ENCODE data around the gene CDKN2AIP. TPM values are rescaled to one million over a fixed set of nuclear protein-coding genes. Genes with fewer than 3 reads are reported as not detected.

CDKN2AIP gene
- total RNA-seq, 4 donors from 2014 or later = 16.9 to 30.3 (median 22.8) TPM

DNA sequence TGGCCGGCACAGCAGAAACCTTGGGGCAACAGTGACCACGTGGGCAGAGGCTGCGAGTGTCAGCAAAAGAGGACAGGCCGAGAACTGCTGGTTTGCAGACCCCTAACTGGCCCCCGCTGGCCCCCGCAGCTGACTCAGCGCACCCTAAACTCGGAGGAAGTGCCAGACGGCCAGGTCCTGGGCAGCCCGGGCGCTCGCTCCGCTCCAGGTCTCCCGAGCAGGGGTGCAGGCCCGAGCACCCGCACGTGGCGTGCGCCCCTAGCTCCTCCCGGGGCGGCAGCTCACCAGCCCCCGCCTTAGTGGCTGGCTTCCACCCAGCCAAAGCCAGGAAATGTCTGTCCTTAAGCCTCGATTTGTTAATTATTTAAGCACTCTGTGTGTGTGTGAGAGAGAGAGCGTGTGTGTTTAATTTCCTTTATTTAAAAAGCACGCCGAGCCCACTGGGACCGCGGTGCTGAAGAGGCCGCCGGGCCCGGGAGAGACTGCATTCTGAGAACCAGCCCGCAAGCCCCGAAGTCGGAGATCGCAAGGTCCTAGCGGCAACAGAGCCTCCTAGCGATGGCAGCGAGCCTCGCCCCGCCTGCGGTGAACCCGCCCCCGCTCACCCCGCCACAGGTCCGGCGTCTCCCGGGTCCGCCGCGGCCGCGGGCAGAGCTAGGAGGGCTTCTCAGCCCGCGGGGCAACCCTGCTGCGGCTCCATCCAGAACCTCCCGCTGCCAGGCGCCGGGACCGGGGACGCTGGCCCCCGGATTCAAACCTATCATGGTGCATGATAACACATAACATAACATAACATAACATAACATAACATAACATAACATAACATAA lies 45.9 kb upstream of the CDKN2AIP start:
- Histone ChIP-seq H3K9me3 (no peaks in the 10 kb centered on the region), H3K27ac (peak overlapping the region in 1 of 3 donors; percentile 77), H3K4me3 (replicated peaks in 1 of 3) (peak overlapping the region; percentile 40 to 60 (median 50)), H3K36me3 (no peaks in the 10 kb centered on the region), H3K4me1 (peaks cover 5 to 7% of the 10 kb centered on the region in 2 donors), H3K27me3 (no peaks in the 10 kb centered on the region)
- TF ChIP-seq POLR2A (IDR thresholded peaks at IDR 0.05) (no peak), CTCF (IDR thresholded peaks at IDR 0.05) (peak in 4 of 6 experiments; percentile 17 to 69 (median 28))
- WGBS, 2 donors = 2 to 4% methylated on average over 53 to 56 of the region's 61 CpGs
- peak; percentile 57 to 59 for DNase-seq
- intact Hi-C loops (cut with DNase I) = no loop called here

GRCh38 chr4:183399126-183399522 lies 45.3 kb upstream of the CDKN2AIP start:
- no peaks in the 10 kb centered on the region for H3K27me3 ChIP-seq
- no peaks in the 10 kb centered on the region for H3K36me3 ChIP-seq
- no peak for DNase-seq
- no peak overlapping the region for H3K27ac ChIP-seq
- WGBS, 2 donors = 88 to 90% methylated on average over 15 of the region's 15 CpGs
- H3K9me3 ChIP-seq = no peaks in the 10 kb centered on the region
- intact Hi-C loops (cut with DNase I) = no loop called here
- H3K4me3 ChIP-seq (replicated peaks in 1 of 3) = no peak overlapping the region
- no peak for TF ChIP-seq POLR2A (IDR thresholded peaks at IDR 0.05)
- no peak for TF ChIP-seq CTCF (IDR thresholded peaks at IDR 0.05)
- peaks cover 5 to 7% of the 10 kb centered on the region in 2 donors for H3K4me1 ChIP-seq

- 68 to 79% methylated on average over 12 of the region's 12 CpGs for WGBS, 2 donors
- H3K36me3 ChIP-seq = no peaks in the 10 kb centered on the region
- no peak overlapping the region for H3K4me3 ChIP-seq (replicated peaks in 1 of 3)
- H3K4me1 ChIP-seq = peaks cover 5 to 7% of the 10 kb centered on the region in 2 donors
- no peak overlapping the region for H3K27ac ChIP-seq
- intact Hi-C loops (cut with DNase I) = no loop called here
- H3K9me3 ChIP-seq = no peaks in the 10 kb centered on the region
- no peak for DNase-seq
- no peaks in the 10 kb centered on the region for H3K27me3 ChIP-seq
- TF ChIP-seq POLR2A (IDR thresholded peaks at IDR 0.05) = no peak
- TF ChIP-seq CTCF (IDR thresholded peaks at IDR 0.05) = no peak
Measured at GRCh38 chr4:183399616-183400015, 44.8 kb upstream of the CDKN2AIP start.

GRCh38 chr4:183400035-183400434 lies 44.4 kb upstream of the CDKN2AIP start:
- DNase-seq = no peak
- intact Hi-C loops (cut with DNase I) = no loop called here
- 79 to 90% methylated on average over 5 of the region's 5 CpGs for WGBS, 2 donors

More at GRCh38 chr4:183400035-183400434, 44.4 kb upstream of the CDKN2AIP start:
- no peak overlapping the region for H3K27ac ChIP-seq
- no peaks in the 10 kb centered on the region for H3K9me3 ChIP-seq
- H3K36me3 ChIP-seq = no peaks in the 10 kb centered on the region
- H3K4me1 ChIP-seq = peaks cover 5 to 7% of the 10 kb centered on the region in 2 donors
- no peaks in the 10 kb centered on the region for H3K27me3 ChIP-seq
- no peak for TF ChIP-seq CTCF (IDR thresholded peaks at IDR 0.05)
- no peak for TF ChIP-seq POLR2A (IDR thresholded peaks at IDR 0.05)
- H3K4me3 ChIP-seq (replicated peaks in 1 of 3) = no peak overlapping the region

Data from thyroid gland (tissue), 4 donors.